ENCODE measurements around the gene CMTM2.

DNA sequence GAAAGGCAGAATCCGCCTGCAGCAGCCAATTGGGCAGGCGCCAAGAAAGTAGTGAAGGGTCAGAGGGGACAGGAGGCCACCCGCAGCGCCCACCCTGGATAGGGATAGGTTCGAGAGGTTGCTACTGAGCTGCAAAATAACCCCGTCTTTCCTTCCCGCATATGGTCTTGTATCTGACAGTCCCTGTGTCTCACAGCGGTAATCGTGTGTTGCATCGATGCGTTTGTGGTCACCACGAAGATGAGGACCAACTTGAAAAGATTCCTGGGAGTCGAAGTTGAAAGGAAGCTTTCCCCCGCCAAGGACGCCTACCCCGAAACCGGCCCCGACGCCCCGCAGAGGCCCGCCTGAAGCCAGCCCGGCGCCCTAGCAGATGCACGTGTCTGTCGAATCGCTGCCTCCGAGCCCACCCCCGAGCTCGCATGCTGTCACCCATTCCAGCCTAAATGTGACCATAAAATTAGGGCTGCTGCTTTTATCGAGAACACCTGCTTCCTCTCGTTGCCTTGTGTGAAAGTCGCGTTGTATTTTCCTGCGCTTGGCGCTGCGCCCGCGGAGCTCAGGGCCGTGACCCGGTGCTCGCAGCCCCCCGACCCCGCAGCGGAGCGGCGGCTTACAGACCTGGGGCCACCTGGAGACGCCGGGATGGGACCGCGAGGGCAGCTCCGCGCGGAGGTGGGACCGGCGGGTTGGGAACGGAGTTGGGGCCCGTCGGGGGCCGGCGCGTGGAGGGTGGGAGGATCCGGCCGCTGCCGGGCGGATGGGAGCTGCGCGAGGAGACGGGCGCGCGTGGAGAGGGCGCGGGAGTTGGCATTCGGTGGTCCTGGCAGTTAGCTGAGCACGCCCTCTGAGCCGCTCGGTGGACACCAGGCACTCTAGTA, at the start of gene CMTM2:
- TF ChIP-seq, protein P1, sequence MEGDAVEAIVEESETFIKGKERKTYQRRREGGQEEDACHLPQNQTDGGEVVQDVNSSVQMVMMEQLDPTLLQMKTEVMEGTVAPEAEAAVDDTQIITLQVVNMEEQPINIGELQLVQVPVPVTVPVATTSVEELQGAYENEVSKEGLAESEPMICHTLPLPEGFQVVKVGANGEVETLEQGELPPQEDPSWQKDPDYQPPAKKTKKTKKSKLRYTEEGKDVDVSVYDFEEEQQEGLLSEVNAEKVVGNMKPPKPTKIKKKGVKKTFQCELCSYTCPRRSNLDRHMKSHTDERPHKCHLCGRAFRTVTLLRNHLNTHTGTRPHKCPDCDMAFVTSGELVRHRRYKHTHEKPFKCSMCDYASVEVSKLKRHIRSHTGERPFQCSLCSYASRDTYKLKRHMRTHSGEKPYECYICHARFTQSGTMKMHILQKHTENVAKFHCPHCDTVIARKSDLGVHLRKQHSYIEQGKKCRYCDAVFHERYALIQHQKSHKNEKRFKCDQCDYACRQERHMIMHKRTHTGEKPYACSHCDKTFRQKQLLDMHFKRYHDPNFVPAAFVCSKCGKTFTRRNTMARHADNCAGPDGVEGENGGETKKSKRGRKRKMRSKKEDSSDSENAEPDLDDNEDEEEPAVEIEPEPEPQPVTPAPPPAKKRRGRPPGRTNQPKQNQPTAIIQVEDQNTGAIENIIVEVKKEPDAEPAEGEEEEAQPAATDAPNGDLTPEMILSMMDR (IDR thresholded peaks at IDR 0.05), result no peak
- TF ChIP-seq EP300 (IDR thresholded peaks at IDR 0.05) (no peak), POLR2A (IDR thresholded peaks at IDR 0.05) (no peak), POLR2AphosphoS5 (IDR thresholded peaks at IDR 0.05) (no peak)
